H9 (cell line): Measurements from ENCODE around the gene SORCS2. TPM values are rescaled to one million over a fixed set of nuclear protein-coding genes. Genes with fewer than 3 reads are reported as not detected.

ENCODE experiments used
- DNase-seq: peaks from one replicate; pipeline ENCODE4 v3.0.0-alpha.2; 2017
- H2AFZ ChIP-seq: one replicate; pipeline ENCODE4 v1.6.1; 2013; ENCODE audit warnings: mild to moderate bottlenecking, low read length, control low read depth, moderate library complexity
- H2AK5ac ChIP-seq: 2 replicates; pipeline ENCODE4 v1.6.1; 2013; ENCODE audit warnings: low read length, control low read depth, mixed read lengths; ENCODE audit not compliant: insufficient read length
- H2BK120ac ChIP-seq: one replicate; pipeline ENCODE4 v1.6.1; 2013; ENCODE audit warnings: low read depth, mild to moderate bottlenecking, low read length, control low read depth, inconsistent platforms; ENCODE audit not compliant: poor library complexity, severe bottlenecking
- H2BK12ac ChIP-seq: 2 replicates; pipeline ENCODE4 v1.6.1; 2013; ENCODE audit warnings: low read length, control low read depth, mixed read lengths, low read depth; ENCODE audit not compliant: insufficient read length
- H2BK15ac ChIP-seq: 2 replicates; pipeline ENCODE4 v1.6.1; 2013; ENCODE audit warnings: low read depth, low read length, control low read depth
- H2BK20ac ChIP-seq: one replicate; pipeline ENCODE4 v1.6.1; 2013; ENCODE audit warnings: low read depth, mild to moderate bottlenecking, low read length, control low read depth, inconsistent platforms; ENCODE audit not compliant: poor library complexity, severe bottlenecking
- H2BK5ac ChIP-seq: 2 replicates; pipeline ENCODE4 v1.6.1; 2013; ENCODE audit warnings: low read length, control low read depth, mixed read lengths; ENCODE audit not compliant: insufficient read length
- H3K14ac ChIP-seq: 2 replicates; pipeline ENCODE4 v1.6.1; 2013; ENCODE audit warnings: low read length, control low read depth; ENCODE audit not compliant: insufficient read depth
- H3K18ac ChIP-seq: 2 replicates; pipeline ENCODE4 v1.6.1; 2013; ENCODE audit warnings: low read depth, mild to moderate bottlenecking, mixed read lengths, low read length, control low read depth; ENCODE audit not compliant: insufficient read length
- H3K23ac ChIP-seq: 2 replicates; pipeline ENCODE4 v1.6.1; 2013; ENCODE audit warnings: low read length, control low read depth, mixed read lengths, low read depth; ENCODE audit not compliant: insufficient read length
- H3K23me2 ChIP-seq: 2 replicates; pipeline ENCODE4 v1.6.1; 2013; ENCODE audit warnings: low read depth, mild to moderate bottlenecking, mixed read lengths, low read length, control low read depth; ENCODE audit not compliant: insufficient read length, poor library complexity, severe bottlenecking
- H3K27ac ChIP-seq: 2 replicates; pipeline ENCODE4 v1.5.1; 2013; ENCODE audit warnings: low read length, control low read depth, mixed read lengths, low read depth; ENCODE audit not compliant: insufficient read length
- H3K27me3 ChIP-seq: 2 replicates; pipeline ENCODE4 v1.6.1; 2013; ENCODE audit warnings: low read length, control low read depth, inconsistent platforms; ENCODE audit not compliant: insufficient read depth
- H3K4ac ChIP-seq: 2 replicates; pipeline ENCODE4 v1.6.1; 2013; ENCODE audit warnings: low read depth, mild to moderate bottlenecking, control low read depth, inconsistent platforms, low read length, moderate library complexity
- H3K4me1 ChIP-seq: 2 replicates; pipeline ENCODE4 v1.6.1; 2013; ENCODE audit warnings: low read length, control low read depth, inconsistent platforms; ENCODE audit not compliant: insufficient read depth
- H3K4me2 ChIP-seq: 2 replicates; pipeline ENCODE4 v1.6.1; 2013; ENCODE audit warnings: low read length, control low read depth, mixed read lengths; ENCODE audit not compliant: insufficient read length, insufficient read depth
- H3K56ac ChIP-seq: 2 replicates; pipeline ENCODE4 v1.6.1; 2013; ENCODE audit warnings: low read depth, mild to moderate bottlenecking, mixed read lengths, low read length, control low read depth; ENCODE audit not compliant: insufficient read length
- H3K79me1 ChIP-seq: 2 replicates; pipeline ENCODE4 v1.6.1; 2013; ENCODE audit warnings: low read depth, mild to moderate bottlenecking, moderate library complexity, low read length, control low read depth, inconsistent platforms; ENCODE audit not compliant: insufficient read depth, poor library complexity, severe bottlenecking
- H3K79me2 ChIP-seq: 2 replicates; pipeline ENCODE4 v1.6.1; 2013; ENCODE audit warnings: low read length, control low read depth, inconsistent platforms; ENCODE audit not compliant: insufficient read depth
- H3K9ac ChIP-seq: 2 replicates; pipeline ENCODE4 v1.6.1; 2013; ENCODE audit warnings: low read length, control low read depth, mixed read lengths; ENCODE audit not compliant: insufficient read length; ENCODE audit errors: extremely low read depth
- H3K9me3 ChIP-seq: one replicate; pipeline ENCODE4 v1.6.1; 2013; ENCODE audit warnings: low read depth, low read length, inconsistent platforms; ENCODE audit not compliant: control insufficient read depth
- H3T11ph ChIP-seq: one replicate; pipeline ENCODE4 v1.6.1; 2013; ENCODE audit warnings: mild to moderate bottlenecking, low read length, control low read depth, inconsistent platforms
- H4K20me1 ChIP-seq: one replicate; pipeline ENCODE4 v1.6.1; 2013; ENCODE audit not compliant: control insufficient read depth, insufficient read length, insufficient read depth
- H4K5ac ChIP-seq: 2 replicates; pipeline ENCODE4 v1.6.1; 2013; ENCODE audit warnings: low read depth, mild to moderate bottlenecking, mixed read lengths, low read length, control low read depth; ENCODE audit not compliant: insufficient read length
- H4K8ac ChIP-seq: replicated peaks from 2 replicates; pipeline ENCODE4 v1.6.1; 2013; ENCODE audit warnings: low read length, control low read depth, mixed read lengths, low read depth; ENCODE audit not compliant: insufficient read length
- H4K91ac ChIP-seq: 2 replicates; pipeline ENCODE4 v1.6.1; 2013; ENCODE audit warnings: low read depth, mild to moderate bottlenecking, moderate library complexity, mixed read lengths, low read length, control low read depth; ENCODE audit not compliant: insufficient read length
- H3K27ac Mint-ChIP-seq, 3 experiments: 2 replicates in 2 of 3; 3 replicates in 1 of 3; pipeline ENCODE4 v1.8.0; 2020 to 2021; ENCODE audit warnings: mixed read lengths in 3 of 3, mild to moderate bottlenecking in 1 of 3, moderate library complexity in 1 of 3
- H3K27me3 Mint-ChIP-seq: 2 replicates; pipeline ENCODE4 v1.8.0; 2021; ENCODE audit warnings: low read depth, mild to moderate bottlenecking, moderate library complexity, mixed read lengths
- H3K36me3 Mint-ChIP-seq, 3 experiments: 2 replicates in 2 of 3; 3 replicates in 1 of 3; pipeline ENCODE4 v1.8.0; 2020 to 2021; ENCODE audit warnings: low read depth in 3 of 3, mixed read lengths in 3 of 3; ENCODE audit not compliant: insufficient read depth in 1 of 3
- H3K4me1 Mint-ChIP-seq, 2 experiments: 2 replicates each; pipeline ENCODE4 v1.8.0; 2020; ENCODE audit warnings: mixed read lengths in 2 of 2
- H3K4me3 Mint-ChIP-seq, 2 experiments: 2 replicates in 1 of 2; 3 replicates in 1 of 2; pipeline ENCODE4 v1.8.0; 2020 to 2021; ENCODE audit warnings: mild to moderate bottlenecking in 2 of 2, mixed read lengths in 2 of 2, moderate library complexity in 1 of 2
- H3K9me3 Mint-ChIP-seq, 2 experiments: 2 replicates in 1 of 2; 3 replicates in 1 of 2; pipeline ENCODE4 v1.8.0; 2020; ENCODE audit warnings: mild to moderate bottlenecking in 2 of 2, mixed read lengths in 2 of 2, moderate library complexity in 1 of 2
- CTCF ChIP-seq: fragments of 200-600 bp; sonication (generic); conservative IDR thresholded peaks from 3 replicates; pipeline ENCODE4 v1.8.0; 2021; ENCODE audit warnings: antibody characterized with exemption, mild to moderate bottlenecking
- WGBS: extraction: QIAGEN DNeasy Blood & Tissue Kit; methylation state at CpG from one replicate; pipeline ENCODE4 v1.1.7; 2013; ENCODE audit warnings: missing lambda C conversion rate, low lambda C conversion rate, mixed read lengths; ENCODE audit not compliant: insufficient read length; ENCODE audit errors: extremely low coverage; 5-methylcytosine and 5-hydroxymethylcytosine counted together
- total RNA-seq: library from RNA; stranded (reverse); gene quantifications from 2 replicates; pipeline ENCODE4 v1.2.1, GENCODE V29; 2021

The SORCS2 gene
- total RNA-seq, 1 experiment from 2014 or later: 0.57 TPM

- H2AK5ac ChIP-seq: no peak overlapping the region
- no peak overlapping the region for H4K8ac ChIP-seq
- H2BK15ac ChIP-seq: no peak overlapping the region
Observed at GRCh38 chr4:7361280-7361895, 169.1 kb downstream of the SORCS2 start.

More at GRCh38 chr4:7361280-7361895, 169.1 kb downstream of the SORCS2 start:
- Mint-ChIP-seq H3K27me3 (peaks cover 4% of the 10 kb centered on the region), H3K4me1 (peaks cover 2 to 3% of the 10 kb centered on the region in 2 experiments), H3K4me3 (no peak overlapping the region), H3K27ac (no peak overlapping the region), H3K36me3 (no peaks in the 10 kb centered on the region; a peak in 1 of 7 replicates), H3K9me3 (peaks cover 0 to 2% of the 10 kb centered on the region in 2 experiments; a peak in 2 of 5 replicates)
- Histone ChIP-seq H3K27ac (no peak overlapping the region), H3K56ac (no peak overlapping the region), H3K9me3 (no peaks in the 10 kb centered on the region), H3K18ac (no peak overlapping the region), H2BK12ac (no peak overlapping the region), H4K5ac (no peak overlapping the region), H3K23ac (no peak overlapping the region), H2BK5ac (no peak overlapping the region), H2BK120ac (no peak overlapping the region), H3K27me3 (no peaks in the 10 kb centered on the region), H4K20me1 (no peaks in the 10 kb centered on the region), H3K4ac (no peak overlapping the region), H2BK20ac (no peak overlapping the region), H3K9ac (no peak overlapping the region), H2AFZ (no peak overlapping the region), H3K23me2 (no peaks in the 10 kb centered on the region), H3K79me1 (no peaks in the 10 kb centered on the region), H3K14ac (no peak overlapping the region), H4K91ac (no peak overlapping the region), H3K4me1 (no peaks in the 10 kb centered on the region), H3K79me2 (no peaks in the 10 kb centered on the region), H3T11ph (no peak overlapping the region), H3K4me2 (no peak overlapping the region)
- no CpG with 5 or more reads among the region's 14 CpGs for WGBS
- TF ChIP-seq CTCF: no peak
- no peak for DNase-seq
